NCI-H1105 treated with DMSO at 0.1 percent for 48 hours (cell line): ENCODE data around the gene CLPX.
"Not testable (repeated sequence)": the region's sequence is repeated elsewhere in the genome, so short reads cannot be mapped to it uniquely, and the experiment has no call there.

Source experiments
- DNase-seq: peaks from one replicate; lab custom pipeline; 2025; lab: John Stamatoyannopoulos, UW

CLPX gene

GRCh38 chr15:65204931-65205660 lies 20.0 kb upstream of the CLPX start:
- DNase-seq, result no peak

DNA sequence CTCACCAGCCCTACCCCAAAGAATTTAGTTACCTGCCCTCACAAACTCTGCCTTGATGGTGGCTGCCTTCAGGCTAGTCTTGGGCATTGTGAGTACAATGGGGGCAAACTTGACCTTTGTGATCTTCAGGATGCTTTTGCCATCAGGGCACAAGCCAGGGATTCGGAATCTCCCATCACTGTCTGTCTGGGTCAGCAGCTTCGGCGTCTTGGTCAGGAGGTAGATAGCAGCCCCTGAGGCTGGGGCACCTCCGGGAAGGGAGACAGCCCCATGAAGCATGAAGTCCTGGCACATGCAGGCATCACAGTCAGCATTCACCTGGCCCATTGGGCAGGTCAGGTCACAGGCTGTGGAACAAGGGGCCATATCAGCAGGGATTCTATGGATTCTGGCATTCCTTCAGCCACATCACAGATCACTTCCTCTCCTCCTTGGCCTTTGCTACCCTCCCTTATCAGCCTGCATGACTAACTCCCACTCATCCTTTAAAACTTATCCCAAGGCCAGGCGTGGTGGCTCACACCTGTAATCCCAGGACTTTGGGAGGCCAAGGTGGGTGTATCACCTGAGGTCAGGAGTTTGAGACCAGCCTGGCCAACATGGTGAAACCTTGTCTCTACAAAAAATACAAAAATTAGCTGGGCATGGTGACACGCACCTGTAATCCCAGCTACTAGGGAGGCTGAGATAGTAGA lies 19.2 kb upstream of the CLPX start:
- DNase-seq, result no peak

- DNase-seq, result peak; percentile 7
These were observed 16.8 kb upstream of the CLPX start for GRCh38 chr15:65201918-65202317.

GRCh38 chr15:65198571-65198970 lies 13.4 kb upstream of the CLPX start:
- no peak for DNase-seq

- no peak for DNase-seq
These were observed 12.1 kb upstream of the CLPX start for GRCh38 chr15:65197337-65197645.

DNA sequence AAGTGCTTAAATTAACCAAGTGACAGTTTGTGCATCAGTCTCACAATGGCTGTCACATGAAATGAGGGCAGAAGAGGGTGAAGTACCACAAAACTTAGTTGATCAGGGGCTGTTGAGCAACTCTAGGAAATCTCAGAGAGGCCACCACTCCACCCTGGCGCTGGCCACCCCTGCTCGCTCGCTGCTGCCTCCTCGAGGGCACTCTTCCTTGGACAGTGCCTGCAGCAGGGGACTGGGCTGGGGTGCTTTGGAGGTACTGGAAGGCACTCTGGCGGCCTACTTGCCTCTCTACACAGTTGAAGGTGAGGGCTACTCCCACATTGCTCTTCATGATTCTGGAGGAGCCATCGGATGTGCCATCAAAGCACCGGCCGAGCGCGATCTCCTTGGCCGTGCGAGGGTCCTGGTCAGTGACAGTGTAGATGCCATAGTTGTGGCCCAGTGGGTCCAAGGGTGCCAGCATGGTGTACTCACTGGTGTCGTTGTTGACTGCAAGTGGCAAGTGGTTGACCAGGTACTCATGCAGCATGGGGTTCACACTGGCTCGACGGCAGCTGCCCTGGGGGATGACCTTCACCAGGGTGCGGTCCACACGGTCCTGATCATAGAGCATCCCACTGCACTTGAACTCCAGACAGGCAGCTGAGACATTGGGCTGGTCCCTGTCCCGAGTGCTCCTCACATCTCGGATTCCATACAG lies 11.6 kb upstream of the CLPX start:
- DNase-seq, result no peak

DNA sequence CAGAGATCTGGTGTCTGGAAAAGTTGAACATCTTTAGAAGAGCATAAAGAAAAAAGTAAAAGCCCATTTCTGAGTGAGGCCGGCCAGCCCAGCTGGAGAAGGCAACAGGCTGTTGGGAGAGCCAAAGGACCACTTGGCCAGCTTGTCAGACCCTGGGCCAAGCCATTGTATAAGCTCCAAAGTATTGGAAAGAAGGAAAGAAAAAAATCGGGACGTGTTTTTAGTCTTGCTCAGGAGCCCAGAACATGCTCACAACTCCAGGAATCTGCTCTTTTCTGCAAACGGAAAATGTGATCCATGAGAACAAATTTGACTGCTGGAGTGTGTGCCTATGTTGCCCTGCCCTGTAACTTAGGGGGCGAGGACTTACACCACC lies 10.4 kb upstream of the CLPX start:
- no peak for DNase-seq

GRCh38 chr15:65194826-65195547 lies 9.8 kb upstream of the CLPX start:
- no peak for DNase-seq

- DNase-seq, result no peak
These were observed 6.9 kb upstream of the CLPX start for GRCh38 chr15:65192016-65192415.

DNA sequence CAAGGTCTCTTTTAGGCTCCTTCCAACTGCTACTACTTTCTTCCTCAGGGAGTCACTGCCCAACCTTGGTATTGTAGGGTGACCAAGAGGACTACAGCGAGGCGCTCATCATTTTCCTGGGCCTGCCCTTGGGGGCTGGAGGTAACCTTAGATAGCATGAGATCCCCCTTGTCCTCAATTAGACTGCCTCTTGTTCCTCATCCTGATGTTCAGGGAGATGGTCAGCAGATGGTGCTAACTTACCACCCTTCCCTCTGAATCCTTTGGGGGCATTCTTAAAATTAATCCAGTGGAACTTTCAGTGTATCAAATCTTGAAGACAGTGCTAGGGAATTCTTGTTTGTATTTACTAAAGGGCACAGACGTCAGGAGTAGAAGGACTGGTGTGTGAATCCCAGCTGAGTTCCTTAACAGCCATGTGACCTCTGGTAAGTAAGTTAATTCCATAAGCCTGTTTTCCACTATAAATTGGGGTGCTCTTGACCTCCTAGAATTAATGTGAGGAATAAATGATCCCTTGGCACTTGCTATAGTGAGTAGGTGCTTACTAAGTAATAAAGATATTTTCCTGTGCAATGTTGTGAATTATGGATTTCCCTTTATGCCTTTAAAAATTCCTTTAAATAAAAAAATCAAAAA lies 4.1 kb upstream of the CLPX start:
- DNase-seq, result peak; percentile 58

GRCh38 chr15:65188472-65188871 lies 3.3 kb upstream of the CLPX start:
- DNase-seq, result not testable (repeated sequence)

GRCh38 chr15:65184305-65184867 lies 756 bp downstream of the CLPX start:
- peak; percentile 34 for DNase-seq

DNA sequence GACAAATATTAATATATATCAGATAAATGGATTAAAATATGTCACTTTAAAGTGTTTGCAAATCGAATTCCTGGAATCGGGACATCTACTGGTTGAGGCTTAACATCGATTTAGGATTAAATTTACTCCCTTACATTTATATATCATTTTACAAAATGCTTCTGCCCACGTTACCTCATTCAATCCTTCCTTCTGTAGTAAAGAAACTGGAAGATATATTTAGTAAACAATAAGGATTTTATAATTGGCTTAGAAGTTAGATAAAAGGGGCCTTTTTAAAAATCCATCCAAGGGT lies 1.3 kb downstream of the CLPX start:
- no peak for DNase-seq

- no peak for DNase-seq
These were observed 2.6 kb downstream of the CLPX start for GRCh38 chr15:65182538-65182937.

- DNase-seq, result not testable (repeated sequence)
These were observed 3.4 kb downstream of the CLPX start for GRCh38 chr15:65181582-65182353.

GRCh38 chr15:65180167-65180566 lies 5.0 kb downstream of the CLPX start:
- no peak for DNase-seq

- DNase-seq, result no peak
These were observed 7.2 kb downstream of the CLPX start for GRCh38 chr15:65177901-65178300.

- no peak for DNase-seq
These were observed 9.1 kb downstream of the CLPX start for GRCh38 chr15:65176056-65176455.

GRCh38 chr15:65175511-65175910 lies 9.6 kb downstream of the CLPX start:
- no peak for DNase-seq

- DNase-seq, result no peak
These were observed 10.6 kb downstream of the CLPX start for GRCh38 chr15:65174509-65174908.

- DNase-seq, result no peak
These were observed 12.6 kb downstream of the CLPX start for GRCh38 chr15:65172531-65172930.
